Hippocampal formation (tissue), 2 donors: ENCODE results near the gene TFDP2.

ENCODE experiments used
- DNase-seq, 2 donors: peaks; one replicate each; lab custom pipeline; 2025; lab: John Stamatoyannopoulos, UW

Gene TFDP2

DNA sequence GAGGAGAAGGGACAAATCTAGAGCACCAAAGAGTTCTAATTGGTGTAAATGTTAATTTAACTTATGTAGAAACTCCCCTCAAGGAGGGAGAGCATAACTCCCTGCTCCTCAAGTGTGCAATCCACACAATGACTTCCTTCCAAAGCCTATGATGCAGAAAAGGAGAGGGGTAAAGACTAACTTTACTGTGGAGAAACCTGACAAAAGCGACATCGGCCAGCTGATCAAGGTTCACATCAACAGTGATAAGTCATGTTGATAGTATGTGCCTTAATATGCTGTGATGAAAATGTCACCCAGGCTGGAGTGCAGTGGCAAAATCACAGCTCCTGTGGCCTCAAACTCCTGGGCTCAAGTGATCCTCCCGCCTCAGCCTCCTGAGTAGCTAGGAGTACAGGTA is 76.5 kb downstream of the TFDP2 start:
- no peak for DNase-seq

DNA sequence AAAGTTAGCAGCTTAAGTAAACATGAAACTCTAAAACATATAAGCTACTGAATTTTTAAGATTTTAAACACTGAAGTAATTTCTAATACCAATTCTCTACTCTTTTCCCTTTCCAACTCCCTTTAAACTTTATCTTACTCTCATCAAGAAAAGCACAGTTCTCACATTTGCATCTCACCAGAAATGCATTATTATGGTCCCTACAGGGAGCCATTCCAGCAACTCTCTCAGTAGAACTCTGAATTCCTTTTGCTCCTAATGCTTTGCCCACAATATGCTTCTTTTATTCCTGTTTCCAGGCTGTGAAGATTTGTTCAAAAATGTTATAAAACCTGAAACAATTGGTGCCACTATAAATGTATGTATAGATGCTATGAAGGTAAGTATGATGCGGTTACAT is 83.4 kb downstream of the TFDP2 start:
- no peak for DNase-seq

DNA sequence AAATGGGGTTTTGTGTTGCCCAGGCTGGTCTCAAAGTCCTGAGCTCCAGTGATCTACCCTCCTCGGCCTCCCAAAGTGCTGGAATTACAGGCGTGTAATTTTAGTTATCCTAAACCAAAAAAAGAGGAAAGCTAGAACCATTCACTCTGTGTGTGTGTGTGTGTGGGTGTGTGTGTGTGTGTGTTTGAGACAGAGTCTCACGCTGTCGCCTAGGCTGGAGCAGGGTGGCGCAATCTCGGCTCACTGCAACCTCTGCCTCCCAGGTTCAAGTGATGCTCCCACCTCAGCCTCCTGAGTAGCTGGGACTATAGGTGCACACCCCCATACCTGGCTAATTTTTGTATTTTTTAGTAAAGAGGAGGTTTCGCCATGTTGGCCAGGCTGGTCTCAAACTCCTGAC is 84.0 kb downstream of the TFDP2 start:
- no peak for DNase-seq

DNA sequence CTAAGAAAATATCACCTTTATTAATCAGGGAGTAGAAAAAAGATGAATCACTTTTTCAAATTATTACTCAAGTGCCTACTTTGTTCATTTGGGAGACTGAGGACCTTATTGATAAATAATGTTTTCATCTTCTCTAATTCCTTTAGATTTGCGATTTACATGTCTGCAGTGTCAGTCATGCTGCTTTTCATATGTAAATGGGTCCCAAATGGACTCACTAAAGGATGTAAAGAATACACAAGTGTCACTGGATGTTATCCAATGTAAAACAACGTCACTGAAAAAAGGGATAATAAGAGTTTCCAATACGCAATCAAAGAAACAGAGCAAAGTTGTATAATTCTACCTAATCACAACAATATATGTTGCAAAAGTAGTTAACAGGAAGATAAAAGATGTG is 84.9 kb downstream of the TFDP2 start:
- no peak for DNase-seq

DNA sequence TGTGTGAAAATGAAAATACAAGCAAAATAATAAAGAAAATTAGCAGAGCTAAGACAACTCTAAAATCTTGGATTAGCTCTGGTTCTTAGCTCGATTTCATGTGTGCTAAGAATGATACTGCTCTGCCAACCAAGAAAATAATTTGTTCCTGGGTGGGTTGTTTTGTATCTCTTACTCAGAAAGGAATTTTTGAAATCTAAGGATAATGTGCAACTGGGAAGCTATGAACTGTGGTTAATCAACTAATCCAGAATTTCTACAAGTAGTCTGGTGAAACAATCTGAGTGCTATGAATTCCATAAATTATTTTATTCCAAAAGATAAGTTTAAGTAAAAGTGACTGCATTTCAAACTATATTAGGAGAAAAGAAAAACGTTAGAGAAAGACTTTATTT is 92.0 kb downstream of the TFDP2 start:
- no peak for DNase-seq

DNA sequence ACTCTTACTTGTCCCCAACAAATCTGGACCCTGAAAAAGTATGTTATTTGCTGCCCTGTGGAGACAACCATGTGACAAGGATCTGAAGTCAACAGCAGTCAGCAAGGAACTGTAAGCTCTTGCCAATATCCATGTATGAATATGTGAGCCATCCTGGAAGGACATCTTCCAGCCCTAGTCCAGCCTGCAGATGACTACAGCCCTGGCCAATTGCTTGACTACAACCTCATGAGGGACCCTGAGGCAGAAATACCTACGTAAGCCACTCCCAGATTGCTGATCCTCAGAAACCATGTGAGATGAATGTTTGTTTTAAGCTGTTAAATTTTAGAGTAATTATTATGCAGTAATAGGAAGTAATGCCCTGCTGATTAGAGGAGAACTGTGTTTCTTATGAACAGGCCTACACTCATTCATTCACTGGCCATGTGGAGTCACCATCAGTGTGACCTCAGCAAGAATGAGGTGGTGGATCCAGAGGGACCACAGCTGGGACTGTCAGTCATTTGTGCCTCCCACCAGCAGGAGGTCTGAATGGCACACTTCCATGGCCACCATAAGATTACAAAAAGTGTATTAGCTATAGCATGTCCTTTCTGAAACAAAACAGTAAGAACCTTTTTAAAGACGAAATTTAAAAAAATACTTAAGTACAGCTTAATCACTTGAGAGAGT is 92.6 kb downstream of the TFDP2 start:
- DNase-seq, result no peak

DNA sequence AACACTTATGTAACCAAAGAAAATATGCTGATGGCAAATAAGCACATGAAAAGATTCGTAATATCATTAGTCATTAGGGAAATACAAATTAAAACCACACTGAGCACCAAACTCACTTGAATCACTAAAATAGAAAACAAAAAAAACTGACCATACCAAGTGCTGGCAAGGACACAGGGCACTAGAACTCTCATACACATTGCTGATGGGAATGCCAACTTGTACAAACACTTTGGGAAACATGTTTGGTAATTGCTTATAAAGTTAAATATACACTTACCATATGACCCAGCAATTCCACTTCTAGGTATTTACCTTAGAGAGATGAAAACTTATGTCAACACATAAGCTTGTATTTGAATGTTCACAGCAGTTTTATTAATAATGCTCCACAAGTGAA is 95.5 kb downstream of the TFDP2 start:
- no peak for DNase-seq

DNA sequence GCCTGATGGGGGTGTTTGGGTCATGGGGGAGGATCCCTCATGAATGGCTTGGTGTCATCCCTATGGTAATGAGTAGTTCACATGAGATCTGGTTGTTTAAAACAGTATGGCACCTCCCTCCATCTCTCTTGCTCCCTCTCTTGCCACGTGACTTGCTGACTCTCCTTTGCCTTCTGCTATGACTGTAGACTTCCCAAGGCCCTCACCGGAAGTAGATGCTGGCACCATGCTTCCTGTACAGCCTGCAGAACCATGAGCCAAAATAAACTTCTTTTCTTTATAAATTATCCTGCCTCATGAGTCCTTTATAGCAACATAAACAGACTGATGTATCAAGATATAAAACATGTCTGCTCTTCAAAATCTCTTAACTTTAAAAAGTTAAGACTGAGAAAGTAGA is 96.1 kb downstream of the TFDP2 start:
- no peak for DNase-seq

DNA sequence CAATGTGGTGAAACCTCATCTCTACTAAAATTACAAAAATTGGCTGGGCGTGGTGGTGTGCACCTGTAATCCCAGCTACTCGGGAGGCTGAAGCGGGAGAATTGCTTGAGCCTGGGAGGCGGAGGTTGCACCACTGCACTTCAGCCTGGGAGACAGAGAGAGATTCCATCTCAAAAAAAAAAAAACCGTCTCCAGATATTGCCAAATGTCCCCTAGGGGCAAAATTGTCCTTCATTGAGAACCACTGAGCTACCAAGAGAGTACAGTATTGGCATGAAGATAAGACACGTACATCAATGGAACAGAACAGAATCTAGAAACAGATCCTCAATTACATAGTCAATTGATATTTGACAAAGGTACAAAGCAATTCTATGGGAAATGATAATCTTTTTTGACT is 98.0 kb downstream of the TFDP2 start:
- no peak for DNase-seq

DNA sequence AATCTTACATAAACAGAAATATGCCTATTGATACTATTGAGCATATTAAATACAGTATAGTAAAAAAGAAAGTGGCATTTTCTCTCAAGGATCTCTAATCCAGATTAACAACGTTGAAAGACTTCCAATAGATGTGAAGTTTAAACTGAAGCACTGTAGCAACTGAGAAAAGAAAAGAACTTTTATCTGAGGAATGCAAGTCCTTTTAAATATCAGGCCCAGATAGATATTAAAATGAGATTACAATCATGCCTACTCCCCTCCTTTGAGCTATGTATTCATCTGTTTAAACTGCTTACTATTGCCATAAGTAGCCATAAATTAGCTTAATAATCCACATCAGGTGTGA is 102.3 kb downstream of the TFDP2 start:
- no peak for DNase-seq

DNA sequence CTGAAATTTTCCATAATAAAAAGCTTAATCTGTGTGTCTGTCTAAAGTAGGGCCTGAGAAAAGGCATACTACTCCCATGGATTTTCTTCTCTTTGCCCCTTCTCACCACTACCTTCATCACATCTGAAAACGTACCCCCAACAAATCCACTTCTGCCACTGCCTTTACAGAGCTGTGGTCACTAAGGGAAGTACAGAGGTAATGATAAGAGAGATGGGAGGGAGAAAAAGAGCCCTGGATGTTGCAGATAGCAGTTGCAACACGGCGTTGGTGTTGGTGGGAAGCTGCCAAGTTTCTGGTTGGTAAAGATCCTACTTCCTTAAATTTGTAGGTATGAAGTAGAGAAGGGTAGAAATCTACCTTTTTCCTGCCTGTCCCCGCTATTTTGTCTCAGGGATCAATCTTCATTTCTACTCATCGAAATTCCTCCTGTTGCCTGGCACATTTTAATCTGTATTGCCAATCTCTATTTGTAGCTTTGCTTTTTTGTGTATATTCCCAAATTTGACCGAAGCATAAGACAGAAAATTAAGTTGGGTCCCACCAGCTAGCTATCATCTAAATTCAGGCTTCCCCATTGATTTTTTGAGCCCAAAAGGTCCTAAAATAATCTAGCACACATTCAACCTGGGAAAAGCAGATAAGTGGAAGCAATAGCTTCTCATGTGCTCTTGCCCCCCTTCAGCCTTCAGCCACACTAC is 102.9 kb downstream of the TFDP2 start:
- DNase-seq, result no peak

DNA sequence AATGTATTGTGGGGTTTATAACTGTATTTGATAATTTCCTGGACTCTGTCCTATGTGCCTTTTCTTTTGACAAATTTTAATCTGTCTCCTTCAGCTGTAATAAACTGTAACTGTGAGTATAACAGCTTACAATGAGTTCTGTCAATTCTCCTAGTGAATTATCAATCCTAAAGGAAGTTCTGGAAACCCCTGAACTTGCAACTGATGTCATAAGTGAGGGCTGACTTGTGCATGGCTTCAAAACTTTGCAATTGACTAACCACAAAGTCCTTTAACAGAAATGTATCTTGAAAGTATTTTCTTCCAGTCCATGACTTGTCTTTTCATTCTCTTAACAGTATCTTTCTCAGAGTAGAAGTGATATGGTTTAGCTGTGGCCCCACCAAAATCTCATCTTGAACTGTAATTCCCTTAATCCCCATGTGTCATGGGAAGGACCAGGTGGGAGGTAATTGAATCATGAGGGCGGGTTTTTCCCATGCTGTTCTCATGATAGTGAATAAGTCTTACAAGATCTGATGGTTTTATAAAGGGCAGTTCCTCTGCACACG is 108.3 kb downstream of the TFDP2 start:
- DNase-seq, result no peak

DNA sequence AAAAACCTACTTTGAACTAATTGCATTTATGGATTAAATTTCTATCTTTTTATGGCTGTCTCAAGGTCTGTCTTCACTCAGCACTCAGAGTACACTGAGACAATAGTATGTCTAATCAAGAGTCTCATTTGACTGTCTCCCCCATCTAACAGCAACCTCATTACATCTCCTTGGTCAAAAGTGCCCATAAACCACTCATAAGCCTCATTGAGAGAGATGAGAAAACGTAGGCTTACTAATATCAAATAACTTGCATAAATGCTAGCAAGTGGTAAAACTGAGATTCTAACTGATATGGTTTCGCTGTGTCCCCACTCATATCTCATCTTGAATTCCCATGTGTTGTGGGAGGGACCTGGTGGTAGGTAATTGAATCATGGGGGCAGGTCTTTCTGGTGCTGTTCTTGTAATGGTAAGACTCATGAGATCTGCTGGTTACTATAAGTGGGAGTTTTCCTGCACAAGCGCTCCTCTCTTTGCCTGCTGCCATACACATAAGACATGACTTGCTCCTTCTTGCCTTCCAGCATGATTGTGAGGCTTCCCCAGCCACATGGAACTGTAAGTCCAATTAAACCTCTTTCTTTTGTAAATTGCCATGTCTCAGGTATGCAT is 113.9 kb downstream of the TFDP2 start:
- no peak for DNase-seq

DNA sequence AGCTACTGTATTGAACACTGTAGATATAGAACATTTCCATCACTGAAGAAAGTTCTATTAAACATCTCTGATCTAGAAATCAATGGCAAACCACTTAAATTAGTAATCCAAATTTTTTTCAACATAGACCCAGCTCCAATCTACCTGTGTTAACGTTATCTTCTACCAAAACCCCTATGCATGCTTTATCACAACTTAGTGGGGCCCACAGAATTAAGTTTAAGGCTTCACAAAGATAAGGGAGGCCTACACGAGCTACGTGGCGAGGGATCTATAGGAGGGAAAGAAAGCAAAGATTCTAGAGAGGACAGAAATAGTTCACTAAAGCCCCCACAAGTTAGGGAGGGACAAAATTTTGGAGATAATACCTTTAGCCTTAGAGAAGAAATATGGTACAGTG is 116.1 kb downstream of the TFDP2 start:
- DNase-seq, result no peak

DNA sequence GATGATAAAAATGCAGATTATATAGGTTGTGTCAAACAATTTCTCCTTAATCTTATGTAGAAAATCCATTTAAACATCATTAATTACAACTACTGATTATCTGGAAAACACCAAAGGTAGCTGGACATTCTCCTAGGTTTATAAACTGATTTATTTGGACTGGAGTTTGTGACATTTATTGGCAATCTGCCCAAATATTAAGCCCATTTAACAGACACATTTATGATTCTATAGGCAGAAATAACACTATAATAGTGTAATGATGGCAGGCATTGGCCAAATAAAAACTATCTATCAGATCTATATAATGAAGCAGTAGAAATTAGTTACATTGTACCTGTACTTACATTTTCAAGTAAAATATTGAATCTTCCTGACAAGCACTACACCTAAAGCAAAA is 117.8 kb downstream of the TFDP2 start:
- no peak for DNase-seq

DNA sequence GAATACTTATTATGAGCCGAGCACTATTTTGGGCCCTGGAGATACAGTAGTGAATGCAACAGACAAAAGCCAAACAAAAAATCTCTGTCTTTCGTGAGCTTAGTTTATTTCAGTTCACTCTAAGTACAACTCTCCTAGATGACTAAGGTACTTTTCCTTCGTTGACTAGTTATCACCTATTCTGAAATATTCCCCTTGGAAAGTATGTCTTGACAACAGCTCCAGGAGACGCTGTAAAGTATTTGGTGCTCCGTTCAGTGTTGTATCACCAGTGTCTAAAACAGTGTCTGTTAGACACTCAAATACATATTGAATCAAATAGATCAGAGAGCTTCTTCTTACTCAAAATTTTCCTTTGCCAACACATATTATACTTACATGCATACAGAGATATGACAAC is 119.6 kb downstream of the TFDP2 start:
- no peak for DNase-seq

DNA sequence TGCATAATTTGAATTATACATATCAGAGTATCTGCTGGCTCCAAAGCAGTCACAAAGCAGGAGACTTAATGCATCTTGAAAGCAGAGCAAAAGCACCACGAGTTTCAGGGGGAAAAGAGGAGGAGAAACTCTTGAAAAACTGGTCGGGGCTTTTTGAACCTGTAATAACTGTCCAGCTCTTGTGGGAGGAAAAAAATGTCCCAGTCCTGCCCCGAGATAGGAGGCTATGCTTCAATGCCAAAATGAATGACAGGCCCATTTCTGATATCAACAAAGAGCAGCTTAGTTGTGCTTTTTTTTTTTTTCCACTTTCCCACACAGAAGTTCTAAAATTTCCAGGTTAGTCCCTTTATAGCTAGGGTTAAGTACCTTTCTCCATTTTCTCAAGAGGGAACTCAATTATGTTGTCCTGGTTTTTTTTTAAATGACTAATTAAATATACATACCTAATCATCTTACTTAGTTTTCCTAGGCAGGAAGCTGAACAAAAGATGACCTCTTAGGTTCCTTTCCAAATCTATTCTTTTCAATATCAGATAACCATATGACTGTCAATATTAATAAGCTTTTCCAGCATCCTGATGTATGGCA is 120.2 kb downstream of the TFDP2 start:
- no peak for DNase-seq

DNA sequence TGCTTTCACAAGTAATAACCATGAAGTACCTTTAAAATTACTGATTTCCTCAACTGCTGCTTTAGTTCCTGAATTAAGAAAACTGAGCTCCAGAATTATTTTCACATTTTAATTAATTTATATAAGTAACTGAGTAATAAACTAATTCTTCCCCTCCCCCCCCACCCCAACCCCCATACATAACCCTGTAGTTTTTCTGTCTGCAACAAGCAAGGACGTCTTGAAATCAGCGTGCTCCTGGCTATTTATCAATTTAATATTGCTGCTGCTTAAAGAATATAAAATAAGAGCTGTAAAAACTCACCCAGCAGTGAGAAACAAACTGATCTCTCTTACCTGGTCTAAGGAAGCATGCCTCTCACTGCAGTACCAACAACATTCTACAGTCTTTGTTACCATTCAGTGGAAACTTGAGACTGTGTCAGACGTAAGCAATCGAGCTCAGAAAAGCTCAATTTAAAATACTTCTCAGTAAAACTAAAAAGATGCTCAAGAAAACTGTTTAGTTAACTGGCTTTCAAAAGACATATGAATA is 121.0 kb downstream of the TFDP2 start:
- no peak for DNase-seq

DNA sequence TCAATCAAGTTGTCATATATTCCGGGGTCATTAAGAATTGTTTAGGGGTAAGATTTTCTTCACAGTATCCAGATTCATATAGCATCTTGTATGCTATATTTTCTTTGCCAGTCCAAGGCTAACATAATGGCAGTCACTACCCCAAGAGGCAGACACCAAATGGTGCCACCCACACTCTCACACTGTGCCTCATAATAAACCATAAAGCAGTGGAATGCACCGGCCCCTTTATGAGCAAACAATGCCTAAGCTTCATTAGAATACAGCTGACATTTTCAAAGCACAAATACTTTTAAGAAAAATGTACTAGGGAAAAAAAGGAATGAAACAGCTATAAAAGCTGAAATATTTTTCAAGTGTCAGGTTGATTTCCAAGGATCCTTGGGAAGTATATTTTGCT is 121.6 kb downstream of the TFDP2 start:
- no peak for DNase-seq

DNA sequence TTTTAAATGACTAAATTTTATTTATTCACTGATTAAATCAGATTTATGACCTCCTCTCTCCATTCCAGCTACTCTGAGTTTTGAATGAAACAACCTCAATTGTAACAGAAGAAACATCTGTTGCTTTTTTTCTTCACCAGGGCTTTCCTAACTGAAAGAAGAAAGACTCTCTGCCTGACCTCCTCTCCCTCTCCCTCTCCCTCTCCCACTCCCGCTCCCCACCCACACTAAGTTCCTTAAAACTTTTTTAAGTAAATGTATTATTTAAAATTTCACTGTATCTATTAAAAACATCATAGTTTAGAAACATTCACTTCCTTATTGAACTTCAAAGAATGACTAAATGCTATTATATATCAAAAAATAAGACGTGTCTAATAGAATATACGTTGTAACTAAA is 122.0 kb downstream of the TFDP2 start:
- DNase-seq, result no peak

DNA sequence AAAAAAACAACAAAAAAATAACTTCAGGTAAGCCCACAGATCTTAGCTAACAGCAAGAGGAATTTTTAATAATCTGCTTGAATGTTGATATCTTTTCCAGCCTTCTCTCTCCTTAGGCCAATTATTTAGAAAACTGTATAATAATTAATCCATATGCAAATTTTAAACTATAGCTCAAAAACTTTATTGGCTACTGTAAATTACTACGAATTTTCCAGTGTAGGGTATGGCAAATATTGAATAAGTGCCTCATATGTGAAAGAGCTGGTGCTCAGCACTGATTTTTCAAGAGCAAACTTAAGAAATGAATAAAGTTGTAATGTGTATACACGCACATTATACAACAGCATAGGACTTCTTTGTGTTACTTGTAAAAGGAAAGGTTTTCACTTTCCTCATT is 123.0 kb downstream of the TFDP2 start:
- no peak for DNase-seq

DNA sequence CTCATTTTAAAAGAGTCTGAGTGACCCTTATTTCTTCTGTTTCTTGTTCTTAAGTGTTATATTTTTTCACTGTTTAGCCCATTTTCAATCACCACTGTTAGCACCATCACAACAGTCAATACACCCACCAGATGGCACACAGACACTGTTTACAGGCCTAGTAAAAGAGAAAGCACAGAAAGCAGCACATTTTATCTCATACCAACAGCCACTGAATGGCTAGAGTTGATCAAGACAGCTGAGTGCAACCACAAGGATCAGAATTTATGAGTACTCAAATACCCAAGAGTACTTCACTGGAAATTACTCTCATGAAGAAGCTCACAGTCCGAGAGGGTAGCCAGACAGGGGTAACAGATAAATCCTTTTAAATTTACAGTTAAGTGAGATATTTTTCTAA is 127.0 kb downstream of the TFDP2 start:
- DNase-seq, result no peak

DNA sequence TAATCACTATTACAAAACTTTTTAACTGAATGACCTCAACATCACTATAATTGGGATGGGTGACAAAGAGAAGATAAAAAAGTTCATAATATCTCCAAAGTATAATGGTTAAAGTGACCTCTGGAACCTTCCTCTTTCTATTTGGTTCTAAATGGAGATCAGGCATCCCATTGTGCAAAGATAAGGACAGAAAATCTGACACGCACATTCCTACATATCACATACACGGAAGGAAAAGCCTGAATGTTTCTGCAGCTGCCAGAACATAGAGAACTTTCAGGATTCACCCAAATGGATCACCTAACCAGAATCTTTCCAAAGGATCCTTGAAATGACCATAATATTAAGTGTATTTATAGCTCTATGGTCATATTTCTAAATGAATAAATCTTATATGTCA is 128.2 kb downstream of the TFDP2 start:
- DNase-seq, result no peak
